ENCODE results near the gene SOX15. TPM values are rescaled to one million over a fixed set of nuclear protein-coding genes. Genes with fewer than 3 reads are reported as not detected.

Gene SOX15
- total and polyA plus RNA-seq, 2 of the 13 experiments (the other 11 are each of a cell fraction or from before 2014, with no cell fraction given): 0.07 to 0.18 TPM

DNA sequence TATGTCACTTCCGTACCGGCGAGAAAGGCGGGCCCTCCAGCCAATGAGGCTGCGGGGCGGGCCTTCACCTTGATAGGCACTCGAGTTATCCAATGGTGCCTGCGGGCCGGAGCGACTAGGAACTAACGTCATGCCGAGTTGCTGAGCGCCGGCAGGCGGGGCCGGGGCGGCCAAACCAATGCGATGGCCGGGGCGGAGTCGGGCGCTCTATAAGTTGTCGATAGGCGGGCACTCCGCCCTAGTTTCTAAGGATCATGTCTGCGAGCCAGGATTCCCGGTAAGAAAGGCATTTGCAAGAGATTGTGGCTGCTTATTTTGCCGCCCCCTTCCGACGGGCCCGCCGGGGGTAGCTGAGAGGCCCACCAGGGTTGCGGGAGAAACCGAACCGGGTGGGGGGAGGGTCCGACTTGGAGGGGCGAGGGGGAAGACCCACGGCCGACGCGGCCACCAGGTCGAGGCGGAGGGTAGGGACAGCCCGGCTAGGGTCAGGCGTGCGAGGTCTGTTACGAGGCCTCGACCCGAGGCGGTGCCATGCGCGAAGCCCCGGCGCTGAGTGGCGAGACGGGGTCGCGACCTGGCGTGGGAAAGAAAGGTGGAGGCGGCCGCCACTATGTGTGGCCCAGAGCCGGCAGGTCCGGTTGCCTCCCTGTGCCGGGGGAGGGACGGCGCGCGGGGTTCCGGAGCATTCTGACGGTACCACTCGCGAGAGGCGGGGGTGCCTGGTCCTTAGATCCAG lies 17.1 kb downstream of the SOX15 start (continued):
- peak; percentile 100 for TF ChIP-seq AGO2 (optimal IDR thresholded peaks at IDR 0.05; ENCODE audit: low read depth, low read length)
- no peak; the same call in none of the 2 replicates for TF ChIP-seq ZFY (CRISPR knock-in tag; IDR thresholded peaks at IDR 0.05)
- TF ChIP-seq NCOA5 (CRISPR knock-in tag; IDR thresholded peaks at IDR 0.05): no peak
- TF ChIP-seq SP2 (CRISPR knock-in tag; IDR thresholded peaks at IDR 0.05): peak; percentile 100
- 0 out of 2 replicates have a peak, but pooled peaks have one; percentile 5 for TF ChIP-seq TBX3 (IDR thresholded peaks at IDR 0.05; ENCODE audit: borderline replicate concordance)
- no peak for TF ChIP-seq ZFAT (CRISPR knock-in tag; conservative IDR thresholded peaks at IDR 0.05)
- TF ChIP-seq ZNF703 (CRISPR knock-in tag; IDR thresholded peaks at IDR 0.05; ENCODE audit: borderline replicate concordance): no peak
- TF ChIP-seq ZNF83 (CRISPR knock-in tag; IDR thresholded peaks at IDR 0.05; ENCODE audit: borderline replicate concordance): peak; percentile 39; the same call in 1 of the 2 replicates
- TF ChIP-seq ZMYM2 (CRISPR knock-in tag; IDR thresholded peaks at IDR 0.05): no peak
- no peak; the same call in none of the 2 replicates for TF ChIP-seq REPIN1 (CRISPR knock-in tag; IDR thresholded peaks at IDR 0.05; ENCODE audit: borderline replicate concordance, low read depth)
- no peak for TF ChIP-seq MAFF (IDR thresholded peaks at IDR 0.05; ENCODE audit: low read depth, low read length)
- TF ChIP-seq ZNF503 (CRISPR knock-in tag; IDR thresholded peaks at IDR 0.05): no peak
- TF ChIP-seq CEBPG (CRISPR knock-in tag; IDR thresholded peaks at IDR 0.05): no peak
- peak; percentile 14; the same call in 1 of the 2 replicates for TF ChIP-seq IKZF5 (CRISPR knock-in tag; IDR thresholded peaks at IDR 0.05)
- TF ChIP-seq ZNF350 (CRISPR knock-in tag; IDR thresholded peaks at IDR 0.05; ENCODE audit: borderline replicate concordance, low read depth): peak; percentile 96; the same call in 1 of the 2 replicates
- no peak for TF ChIP-seq ZNF562 (CRISPR knock-in tag; IDR thresholded peaks at IDR 0.05; ENCODE audit: borderline replicate concordance)
- TF ChIP-seq ZNF260 (CRISPR knock-in tag; IDR thresholded peaks at IDR 0.05; ENCODE audit: borderline replicate concordance, low read depth): no peak
- peak; percentile 93 for TF ChIP-seq ZNF605 (CRISPR knock-in tag; IDR thresholded peaks at IDR 0.05)
- TF ChIP-seq HNF4A (CRISPR knock-in tag; IDR thresholded peaks at IDR 0.05): no peak
- TF ChIP-seq, protein P1, sequence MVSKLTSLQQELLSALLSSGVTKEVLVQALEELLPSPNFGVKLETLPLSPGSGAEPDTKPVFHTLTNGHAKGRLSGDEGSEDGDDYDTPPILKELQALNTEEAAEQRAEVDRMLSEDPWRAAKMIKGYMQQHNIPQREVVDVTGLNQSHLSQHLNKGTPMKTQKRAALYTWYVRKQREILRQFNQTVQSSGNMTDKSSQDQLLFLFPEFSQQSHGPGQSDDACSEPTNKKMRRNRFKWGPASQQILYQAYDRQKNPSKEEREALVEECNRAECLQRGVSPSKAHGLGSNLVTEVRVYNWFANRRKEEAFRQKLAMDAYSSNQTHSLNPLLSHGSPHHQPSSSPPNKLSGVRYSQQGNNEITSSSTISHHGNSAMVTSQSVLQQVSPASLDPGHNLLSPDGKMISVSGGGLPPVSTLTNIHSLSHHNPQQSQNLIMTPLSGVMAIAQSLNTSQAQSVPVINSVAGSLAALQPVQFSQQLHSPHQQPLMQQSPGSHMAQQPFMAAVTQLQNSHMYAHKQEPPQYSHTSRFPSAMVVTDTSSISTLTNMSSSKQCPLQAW (CRISPR knock-in tag; IDR thresholded peaks at IDR 0.05): peak; percentile 88
- TF ChIP-seq DPF2 (CRISPR knock-in tag; IDR thresholded peaks at IDR 0.05; ENCODE audit: borderline replicate concordance, low read depth): no peak
- peak; percentile 61 for TF ChIP-seq TBL1XR1 (IDR thresholded peaks at IDR 0.05; ENCODE audit: borderline replicate concordance, low read length, partially characterized antibody)
- TF ChIP-seq ZNF674 (CRISPR knock-in tag; IDR thresholded peaks at IDR 0.05; ENCODE audit: low read depth): 0 out of 2 replicates have a peak, but pooled peaks have one; percentile 65
- TF ChIP-seq FLYWCH1 (CRISPR knock-in tag; IDR thresholded peaks at IDR 0.05): no peak
- 0 out of 2 replicates have a peak, but pooled peaks have one; percentile 15 for TF ChIP-seq RNF2 (conservative IDR thresholded peaks at IDR 0.05; ENCODE audit: low read depth)

All from HepG2 (cell line).